ENCODE results near the gene MAP3K10. TPM values are rescaled to one million over a fixed set of nuclear protein-coding genes. Genes with fewer than 3 reads are reported as not detected.

The MAP3K10 gene
- total and polyA plus RNA-seq, 2 of the 4 experiments (the other 2 are of a cell fraction), result 1.8 to 5.5 TPM

DNA sequence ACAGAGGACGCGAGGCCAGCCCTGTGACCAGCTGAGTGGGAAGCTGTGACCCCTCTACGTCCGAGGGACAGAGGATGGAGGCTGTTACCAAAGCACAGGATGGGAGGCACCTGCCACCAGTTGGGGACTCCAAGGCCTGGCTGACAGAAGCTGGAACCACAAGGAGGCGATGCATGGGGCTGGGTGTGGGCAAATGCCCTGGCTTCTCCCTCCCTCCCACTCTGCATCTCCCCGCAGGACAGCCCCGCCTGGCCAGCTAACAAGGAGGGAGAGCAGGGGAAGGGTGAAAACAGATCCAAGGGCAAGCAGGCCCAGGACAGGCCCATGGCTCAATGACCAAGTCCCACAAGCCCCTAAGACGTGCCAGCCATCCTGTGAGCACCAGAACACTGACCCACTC is 65.3 kb downstream of the MAP3K10 start:
- no TSS peak for BruUV-seq (replicated peaks)
- Histone ChIP-seq H3K56ac (ENCODE audit: extremely low read depth, insufficient read depth, low read length) (no peak overlapping the region), H2BK15ac (ENCODE audit: low read depth, low read length) (no peak overlapping the region), H2AK5ac (ENCODE audit: low read depth, low read length) (no peak overlapping the region), H4K8ac (ENCODE audit: low read depth in 2 of 2, low read length in 2 of 2) (no peak overlapping the region), H3K14ac (replicated peaks; ENCODE audit: low read depth, low read length) (no peak overlapping the region), H2AFZ (replicated peaks; ENCODE audit: low read length, poor library complexity) (no peak overlapping the region), H3K9me1 (ENCODE audit: insufficient read depth, low read length) (0 out of 2 replicates have a peak, but pooled peaks cover 7% of the 10 kb centered on the region), H3K27ac (ENCODE audit: insufficient read depth, low read length) (no peak overlapping the region), H2AK9ac (replicated peaks; ENCODE audit: low read depth, low read length, poor library complexity) (no peak overlapping the region), H3K36me3 (ENCODE audit: control insufficient read depth, insufficient read depth, low read length) (peaks cover 37% of the 10 kb centered on the region), H4K91ac (ENCODE audit: insufficient read depth, low read depth, low read length) (no peak overlapping the region), H3K23ac (ENCODE audit: low read depth, low read length) (no peak overlapping the region), H4K20me1 (ENCODE audit: insufficient read depth, low read length) (peaks cover 50% of the 10 kb centered on the region), H3K79me1 (ENCODE audit: low read depth in 1 of 2, low read length in 2 of 2) (peaks cover 30 to 75% of the 10 kb centered on the region in 2 experiments), H2BK5ac (ENCODE audit: low read depth, low read length, poor library complexity, severe bottlenecking) (no peak overlapping the region), H3K27me3 (ENCODE audit: control insufficient read depth, insufficient read depth, low read length) (no peaks in the 10 kb centered on the region), H3K4ac (ENCODE audit: low read depth, low read length) (no peak overlapping the region), H3K9me3 (ENCODE audit: control insufficient read depth, insufficient read depth, low read length) (no peaks in the 10 kb centered on the region), H3K4me2 (ENCODE audit: low read depth, low read length) (no peak overlapping the region), H3K18ac (ENCODE audit: low read depth, low read length) (no peak overlapping the region), H3K4me3 (ENCODE audit: insufficient read depth, low read depth, low read length) (no peak overlapping the region), H3K4me1 (ENCODE audit: control insufficient read depth, insufficient read depth, low read length) (no peaks in the 10 kb centered on the region), H3K9ac (ENCODE audit: low read depth, low read length) (no peak overlapping the region), H2BK20ac (ENCODE audit: low read depth, low read length) (no peak overlapping the region), H2BK120ac (ENCODE audit: low read depth, low read length) (no peak overlapping the region), H4K5ac (ENCODE audit: low read depth, low read length) (no peak overlapping the region)
- TF ChIP-seq RAD21 (IDR thresholded peaks at IDR 0.05; ENCODE audit: low read length) (no peak), RFX5 (IDR thresholded peaks at IDR 0.05; ENCODE audit: low read depth, low read length) (no peak)
- TF ChIP-seq, protein P1, sequence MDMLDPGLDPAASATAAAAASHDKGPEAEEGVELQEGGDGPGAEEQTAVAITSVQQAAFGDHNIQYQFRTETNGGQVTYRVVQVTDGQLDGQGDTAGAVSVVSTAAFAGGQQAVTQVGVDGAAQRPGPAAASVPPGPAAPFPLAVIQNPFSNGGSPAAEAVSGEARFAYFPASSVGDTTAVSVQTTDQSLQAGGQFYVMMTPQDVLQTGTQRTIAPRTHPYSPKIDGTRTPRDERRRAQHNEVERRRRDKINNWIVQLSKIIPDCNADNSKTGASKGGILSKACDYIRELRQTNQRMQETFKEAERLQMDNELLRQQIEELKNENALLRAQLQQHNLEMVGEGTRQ (IDR thresholded peaks at IDR 0.05; ENCODE audit: low read depth, low read length), result no peak
- no peak for ATAC-seq (ENCODE audit: low read depth)
- no peak for DNase-seq
- ChIA-PET CTCF (no interaction called here), POLR2A (ENCODE audit: unreplicated experiment) (no interaction called here)
- intact Hi-C loops (cut with micrococcal nuclease), result no loop called here
- WGBS, 2 experiments (ENCODE audit: extremely low coverage in 2 of 2, insufficient read length in 1 of 2), result no CpG with 5 or more reads among the region's 8 CpGs
- dilution Hi-C loops (cut with HindIII; ENCODE audit: low sequenced_read_pairs, unreplicated experiment), result no loop called here
- in situ Hi-C loops (cut with MboI; ENCODE audit: low sequenced_read_pairs), result no loop called here
